Coronary artery (tissue), 2 donors: ENCODE measurements around the gene CDC42EP2.

Experiments used
- DNase-seq: peaks from one replicate; pipeline ENCODE4 v3.0.0-alpha.2; 2017; ENCODE audit warnings: low spot score
- H3K27ac ChIP-seq, 2 donors: fragments of 200-600 bp; sonication (generic); one replicate each; pipeline ENCODE4 v1.5.1; 2016 to 2019
- H3K4me3 ChIP-seq: fragments of 200-600 bp; sonication (generic); 2 replicates; pipeline ENCODE4 v1.5.1; 2016; ENCODE audit warnings: mild to moderate bottlenecking, moderate library complexity
- TF ChIP-seq, protein P1 (sequence below): fragments of 200-600 bp; sonication (generic); IDR thresholded peaks from one replicate; pipeline ENCODE4 v1.5.1; 2019; ENCODE audit warnings: antibody characterized with exemption

The CDC42EP2 gene, protein sequence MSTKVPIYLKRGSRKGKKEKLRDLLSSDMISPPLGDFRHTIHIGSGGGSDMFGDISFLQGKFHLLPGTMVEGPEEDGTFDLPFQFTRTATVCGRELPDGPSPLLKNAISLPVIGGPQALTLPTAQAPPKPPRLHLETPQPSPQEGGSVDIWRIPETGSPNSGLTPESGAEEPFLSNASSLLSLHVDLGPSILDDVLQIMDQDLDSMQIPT

DNA sequence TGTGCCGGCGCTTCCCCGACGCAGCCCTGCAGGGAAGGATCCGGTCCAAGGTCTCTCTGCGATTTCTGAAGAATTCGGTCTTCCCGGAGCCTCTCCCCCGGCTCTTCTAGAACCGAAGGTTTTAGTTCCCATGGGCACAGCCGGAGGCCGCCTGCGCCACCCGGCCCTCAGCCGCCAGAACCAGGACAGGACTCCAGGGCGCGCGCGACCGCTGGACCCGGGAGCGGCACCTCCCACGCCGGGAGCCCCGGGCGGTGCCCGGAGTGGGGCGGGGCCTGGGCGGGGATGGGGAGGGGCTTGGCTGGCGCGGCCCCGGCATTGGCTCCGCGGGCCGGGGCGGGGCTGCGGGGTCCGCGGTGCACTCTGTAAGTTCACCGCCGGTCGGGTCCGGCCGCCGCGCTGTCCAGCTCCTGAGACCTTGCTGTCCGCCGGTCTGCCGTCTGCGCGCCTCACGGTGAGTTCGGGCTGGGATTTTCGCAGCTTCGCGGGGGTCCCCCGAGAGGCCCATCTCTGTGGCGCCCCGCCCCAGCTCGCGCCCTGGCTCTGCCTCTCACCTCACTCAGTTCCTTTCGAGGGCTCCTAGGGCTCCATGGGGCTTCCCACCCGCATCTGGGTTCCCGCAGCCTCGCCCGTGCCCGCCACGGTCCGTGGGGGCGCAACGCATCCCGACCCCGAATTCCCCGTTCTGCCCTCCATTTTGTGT is at the start of gene CDC42EP2:
Gene CDC42EP2, plus strand, starts transcription at position 366 of the 703 bp plus-strand sequence. CDS start 6,033 bp downstream, outside the sequence.
- Histone ChIP-seq H3K27ac (peak within 1 kb of the TSS; percentile 87 to 93), H3K4me3 (peak within 1 kb of the TSS; percentile 95)
- TF ChIP-seq, protein P1, sequence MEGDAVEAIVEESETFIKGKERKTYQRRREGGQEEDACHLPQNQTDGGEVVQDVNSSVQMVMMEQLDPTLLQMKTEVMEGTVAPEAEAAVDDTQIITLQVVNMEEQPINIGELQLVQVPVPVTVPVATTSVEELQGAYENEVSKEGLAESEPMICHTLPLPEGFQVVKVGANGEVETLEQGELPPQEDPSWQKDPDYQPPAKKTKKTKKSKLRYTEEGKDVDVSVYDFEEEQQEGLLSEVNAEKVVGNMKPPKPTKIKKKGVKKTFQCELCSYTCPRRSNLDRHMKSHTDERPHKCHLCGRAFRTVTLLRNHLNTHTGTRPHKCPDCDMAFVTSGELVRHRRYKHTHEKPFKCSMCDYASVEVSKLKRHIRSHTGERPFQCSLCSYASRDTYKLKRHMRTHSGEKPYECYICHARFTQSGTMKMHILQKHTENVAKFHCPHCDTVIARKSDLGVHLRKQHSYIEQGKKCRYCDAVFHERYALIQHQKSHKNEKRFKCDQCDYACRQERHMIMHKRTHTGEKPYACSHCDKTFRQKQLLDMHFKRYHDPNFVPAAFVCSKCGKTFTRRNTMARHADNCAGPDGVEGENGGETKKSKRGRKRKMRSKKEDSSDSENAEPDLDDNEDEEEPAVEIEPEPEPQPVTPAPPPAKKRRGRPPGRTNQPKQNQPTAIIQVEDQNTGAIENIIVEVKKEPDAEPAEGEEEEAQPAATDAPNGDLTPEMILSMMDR, result no peak
- peak; percentile 93 for DNase-seq

DNA sequence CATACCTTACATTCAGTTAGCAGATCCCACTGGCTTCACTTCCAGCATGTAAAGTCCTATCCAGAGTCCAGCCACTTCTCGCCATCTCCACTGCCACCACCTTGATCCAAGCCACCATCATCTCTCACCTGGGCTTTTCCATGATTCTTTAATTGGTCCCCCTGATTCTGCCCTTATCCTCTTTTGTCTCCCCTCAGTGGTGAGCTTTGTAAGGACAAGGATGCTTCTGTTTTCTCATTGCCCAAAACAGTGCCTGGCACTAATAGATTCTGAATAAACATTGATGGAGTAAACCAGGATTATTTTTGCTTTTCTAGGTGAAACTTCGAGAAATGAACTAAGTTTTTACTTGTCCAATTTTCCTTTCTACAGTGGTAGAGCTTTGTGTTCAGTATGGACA is 48.5 kb upstream of the CDC42EP2 start:
- TF ChIP-seq, protein P1, result no peak
- H3K27ac ChIP-seq, result no peak overlapping the region
- no peak for DNase-seq
- H3K4me3 ChIP-seq, result no peak overlapping the region

DNA sequence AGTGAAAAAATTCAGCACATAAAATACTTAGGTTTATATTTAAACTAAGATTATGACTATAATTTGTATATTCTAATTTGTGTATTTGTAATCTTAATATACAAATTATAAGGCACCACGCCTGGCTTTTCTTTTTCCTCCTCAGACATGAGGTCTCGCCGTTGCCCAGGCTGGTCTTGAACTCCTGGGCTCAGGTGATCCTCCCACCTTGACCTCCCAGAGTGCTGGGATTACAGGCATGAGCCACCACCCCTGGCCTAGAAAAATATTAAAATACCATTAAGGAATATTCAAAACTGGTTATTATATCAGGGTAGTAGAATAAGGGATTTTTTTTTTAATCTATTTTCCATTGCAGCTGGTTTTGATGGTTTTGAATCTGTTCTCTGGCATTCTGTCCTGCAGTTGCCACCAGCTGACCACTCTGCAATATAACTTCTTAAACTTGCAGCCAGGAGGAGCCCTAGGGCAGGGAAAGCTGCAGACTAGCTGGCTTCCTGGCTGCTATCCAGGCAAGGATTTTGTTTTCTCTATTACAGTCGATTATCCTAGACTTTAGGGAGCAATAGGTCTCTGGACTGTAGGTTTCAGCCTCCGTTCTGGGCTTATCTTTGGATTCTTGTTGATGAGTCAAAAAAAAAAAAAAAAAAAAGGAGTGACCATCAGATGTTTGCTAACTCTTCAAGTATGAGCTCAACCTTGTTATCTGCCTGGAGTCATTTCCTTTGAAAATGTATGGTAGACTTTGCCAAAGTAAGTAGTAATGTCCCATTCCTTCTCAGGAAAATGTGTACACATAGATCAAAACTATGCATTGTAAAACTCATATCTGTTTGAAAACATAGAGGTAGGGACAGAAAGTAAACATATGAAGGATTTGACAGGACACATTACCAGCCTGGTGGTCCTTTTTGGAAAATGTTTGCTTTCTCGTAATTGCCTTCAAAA is 39.7 kb upstream of the CDC42EP2 start:
- Histone ChIP-seq H3K27ac (peak overlapping the region; percentile 33 to 78), H3K4me3 (no peak overlapping the region)
- DNase-seq, result peak; percentile 82
- TF ChIP-seq, protein P1, result peak; percentile 68

DNA sequence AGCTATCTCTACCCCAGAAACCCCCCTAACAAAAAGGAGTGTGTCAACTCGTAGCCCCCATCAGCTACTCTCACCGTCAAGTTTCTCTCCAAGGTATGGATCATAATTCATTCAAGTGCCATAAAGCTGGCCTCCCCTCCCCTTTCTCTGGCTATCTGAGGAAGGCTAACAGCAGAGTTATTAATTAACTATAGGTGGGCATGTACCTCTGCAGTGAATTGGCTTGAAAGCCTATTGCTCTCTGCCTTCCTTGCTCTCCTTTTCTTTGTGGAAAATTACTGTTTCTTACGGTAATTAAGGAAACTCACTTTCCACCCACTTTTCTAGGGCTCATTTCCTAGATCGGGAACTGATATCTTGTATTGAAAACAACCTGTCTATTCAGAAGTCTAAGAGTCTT is 38.8 kb upstream of the CDC42EP2 start:
- H3K4me3 ChIP-seq, result no peak overlapping the region
- peak overlapping the region in 1 of 2 donors; percentile 78 for H3K27ac ChIP-seq
- TF ChIP-seq, protein P1, result no peak
- DNase-seq, result no peak

DNA sequence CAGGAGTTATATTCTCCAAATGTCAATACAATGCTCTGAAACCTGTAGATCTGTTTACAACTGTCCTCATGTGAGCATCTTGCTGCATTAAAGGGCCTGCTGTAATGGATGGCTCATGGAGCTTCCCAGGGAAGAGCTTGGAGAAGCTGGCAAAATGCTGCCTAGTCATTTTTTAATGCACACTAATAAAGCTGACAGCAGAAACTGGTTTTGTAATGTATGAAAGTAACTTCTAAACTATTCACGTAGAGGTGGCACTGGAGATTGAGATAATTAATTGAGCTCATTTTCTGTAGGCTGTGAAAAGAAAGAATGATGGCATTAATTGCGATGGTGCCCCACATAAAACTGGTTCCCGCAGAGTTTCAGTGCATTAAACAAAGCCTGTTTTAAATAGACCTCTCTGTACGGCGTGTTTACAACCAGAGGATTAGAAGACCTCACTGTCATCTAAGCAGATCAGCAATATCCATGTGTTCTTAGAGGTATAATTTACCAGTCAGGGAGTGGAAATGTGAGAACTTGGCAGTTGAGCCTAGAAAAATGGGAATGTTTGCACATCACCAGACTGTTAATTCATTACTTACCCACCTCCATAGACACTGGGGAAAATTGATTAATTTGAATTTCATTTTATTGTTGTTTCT is 36.9 kb upstream of the CDC42EP2 start:
- H3K4me3 ChIP-seq, result no peak overlapping the region
- DNase-seq, result no peak
- TF ChIP-seq, protein P1, result no peak
- no peak overlapping the region for H3K27ac ChIP-seq

DNA sequence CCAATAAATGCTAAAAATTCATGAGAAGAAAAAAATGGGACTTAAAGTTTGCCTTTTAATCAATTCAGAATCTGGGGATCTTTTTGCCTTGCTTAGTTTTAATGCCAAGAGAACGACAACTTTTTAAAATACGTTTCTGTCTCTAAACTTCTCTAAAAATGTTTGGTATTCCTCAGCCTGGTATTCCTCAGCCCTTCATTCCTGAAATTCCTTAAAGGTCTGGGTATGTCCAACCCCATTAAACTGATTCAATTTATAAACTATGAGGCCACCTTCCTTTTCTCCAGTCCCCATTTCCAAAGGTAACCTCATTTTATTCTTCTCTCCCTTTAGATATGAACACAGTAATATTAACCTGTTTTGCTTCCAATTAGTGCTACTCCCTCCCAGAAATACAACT is 36.3 kb upstream of the CDC42EP2 start:
- Histone ChIP-seq H3K27ac (peak overlapping the region in 1 of 2 donors; percentile 57), H3K4me3 (no peak overlapping the region)
- TF ChIP-seq, protein P1, result no peak
- DNase-seq, result no peak
